ENCODE data around the gene AGMO. TPM values are rescaled to one million over a fixed set of nuclear protein-coding genes. Genes with fewer than 3 reads are reported as not detected.
A peak's percentile ranks its signal among the peaks of the same experiment; 100 is the strongest.

Gene AGMO
- total RNA-seq, 2 donors from 2014 or later: not detected

DNA sequence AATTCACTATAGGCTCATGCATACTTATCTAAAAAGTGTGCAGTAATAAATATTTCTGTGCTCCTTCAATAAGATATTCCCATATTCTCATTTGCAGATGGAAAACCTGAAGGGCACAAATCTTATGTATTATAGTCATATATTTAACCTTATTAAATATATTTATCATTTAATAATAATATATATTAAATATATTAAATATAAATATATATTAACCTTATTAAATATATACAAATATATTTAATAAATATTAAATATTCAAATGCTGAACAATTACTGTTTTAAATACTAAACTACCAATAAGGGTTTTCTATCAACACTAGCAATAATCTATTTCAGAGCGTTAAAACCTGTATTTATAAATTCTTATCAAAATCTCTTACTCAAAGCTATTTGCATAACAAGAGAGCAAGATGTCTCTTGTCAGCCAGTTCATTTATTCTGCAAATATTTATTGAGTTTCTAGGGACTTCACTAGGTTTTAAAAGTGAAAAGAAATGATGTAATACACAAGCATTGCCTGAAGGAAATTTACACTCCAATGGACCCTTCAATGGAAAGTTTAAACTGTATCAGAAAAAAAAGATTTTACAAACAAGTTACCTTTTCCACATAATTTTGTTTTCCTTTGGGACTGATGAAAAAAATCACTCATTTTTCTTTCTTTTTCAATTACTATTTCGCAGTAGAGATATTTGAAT lies 159.2 kb downstream of the AGMO start:
- ATAC-seq (no peak), DNase-seq (ENCODE audit: low spot score) (no peak)
- peaks cover 2% of the 10 kb centered on the region for H3K36me3 Mint-ChIP-seq
- H3K4me3 Mint-ChIP-seq: no peak overlapping the region
- no peak overlapping the region for H3K27ac Mint-ChIP-seq
- H3K27me3 Mint-ChIP-seq: no peaks in the 10 kb centered on the region
- no peaks in the 10 kb centered on the region for H3K4me1 Mint-ChIP-seq (ENCODE audit: low read depth in 2 of 2)
- H3K9me3 Mint-ChIP-seq: peaks cover 20% of the 10 kb centered on the region

GRCh38 chr7:15400440-15400839 lies 161.4 kb downstream of the AGMO start:
- DNase-seq (ENCODE audit: low spot score) (no peak), ATAC-seq (no peak)
- no peaks in the 10 kb centered on the region for H3K4me1 Mint-ChIP-seq (ENCODE audit: low read depth in 2 of 2)
- no peak overlapping the region for H3K4me3 Mint-ChIP-seq
- H3K36me3 Mint-ChIP-seq: peaks cover 6% of the 10 kb centered on the region
- H3K27me3 Mint-ChIP-seq: no peaks in the 10 kb centered on the region
- peaks cover 25% of the 10 kb centered on the region for H3K9me3 Mint-ChIP-seq
- H3K27ac Mint-ChIP-seq: no peak overlapping the region

- no peaks in the 10 kb centered on the region for H3K27me3 Mint-ChIP-seq
- H3K36me3 Mint-ChIP-seq: peaks cover 6% of the 10 kb centered on the region
- H3K4me3 Mint-ChIP-seq: no peak overlapping the region
- no peak overlapping the region for H3K27ac Mint-ChIP-seq
- peaks cover 24% of the 10 kb centered on the region for H3K9me3 Mint-ChIP-seq
- DNase-seq (ENCODE audit: low spot score) (no peak), ATAC-seq (no peak)
- H3K4me1 Mint-ChIP-seq (ENCODE audit: low read depth in 2 of 2): no peaks in the 10 kb centered on the region
Measured at GRCh38 chr7:15399441-15399840, 162.4 kb downstream of the AGMO start.

GRCh38 chr7:15397922-15398760 lies 163.7 kb downstream of the AGMO start:
- no peak overlapping the region for H3K27ac Mint-ChIP-seq
- H3K4me3 Mint-ChIP-seq: no peak overlapping the region
- DNase-seq (ENCODE audit: low spot score): no peak
- no peak for ATAC-seq
- H3K9me3 Mint-ChIP-seq: peaks cover 21% of the 10 kb centered on the region
- peaks cover 6% of the 10 kb centered on the region for H3K36me3 Mint-ChIP-seq
- H3K27me3 Mint-ChIP-seq: no peaks in the 10 kb centered on the region
- no peaks in the 10 kb centered on the region for H3K4me1 Mint-ChIP-seq (ENCODE audit: low read depth in 2 of 2)

DNA sequence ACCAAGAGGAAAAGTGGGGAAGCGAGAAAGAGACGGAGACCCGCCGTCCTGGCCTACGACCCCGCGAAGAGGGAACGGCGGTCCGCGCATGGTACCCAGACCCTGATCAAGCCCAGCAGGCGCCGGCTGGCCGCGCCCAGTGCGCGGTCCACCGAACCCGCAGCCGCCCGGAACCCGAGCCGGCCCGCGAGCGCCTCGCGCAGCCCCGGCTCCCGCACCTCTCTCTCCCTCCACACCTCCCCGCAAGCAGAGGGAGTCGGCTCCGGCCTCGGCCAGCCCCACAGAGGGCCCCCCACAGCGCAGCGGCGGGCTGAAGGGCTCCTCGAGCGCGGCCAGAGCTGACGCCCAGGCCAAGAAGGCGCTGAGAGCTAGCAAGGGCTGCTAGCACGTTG lies 164.7 kb downstream of the AGMO start:
- Mint-ChIP-seq H3K4me1 (ENCODE audit: low read depth in 2 of 2) (no peaks in the 10 kb centered on the region), H3K27me3 (no peaks in the 10 kb centered on the region), H3K36me3 (peaks cover 6% of the 10 kb centered on the region), H3K4me3 (no peak overlapping the region), H3K9me3 (peaks cover 19% of the 10 kb centered on the region), H3K27ac (no peak overlapping the region)
- ATAC-seq (peak in 1 of 2 donors; percentile 27), DNase-seq (ENCODE audit: low spot score) (no peak)

- ATAC-seq (no peak), DNase-seq (ENCODE audit: low spot score) (no peak)
- Mint-ChIP-seq H3K27ac (no peak overlapping the region), H3K27me3 (no peaks in the 10 kb centered on the region), H3K4me3 (no peak overlapping the region), H3K9me3 (peaks cover 18% of the 10 kb centered on the region), H3K36me3 (peaks cover 6% of the 10 kb centered on the region), H3K4me1 (ENCODE audit: low read depth in 2 of 2) (no peaks in the 10 kb centered on the region)
Measured at GRCh38 chr7:15396210-15397158, 165.3 kb downstream of the AGMO start.

- Mint-ChIP-seq H3K27ac (no peak overlapping the region), H3K9me3 (peaks cover 4% of the 10 kb centered on the region), H3K4me1 (ENCODE audit: low read depth in 2 of 2) (no peaks in the 10 kb centered on the region), H3K27me3 (no peaks in the 10 kb centered on the region), H3K36me3 (no peaks in the 10 kb centered on the region), H3K4me3 (no peak overlapping the region)
- DNase-seq (ENCODE audit: low spot score) (no peak), ATAC-seq (no peak)
Measured at GRCh38 chr7:15389073-15389472, 172.7 kb downstream of the AGMO start.

DNA sequence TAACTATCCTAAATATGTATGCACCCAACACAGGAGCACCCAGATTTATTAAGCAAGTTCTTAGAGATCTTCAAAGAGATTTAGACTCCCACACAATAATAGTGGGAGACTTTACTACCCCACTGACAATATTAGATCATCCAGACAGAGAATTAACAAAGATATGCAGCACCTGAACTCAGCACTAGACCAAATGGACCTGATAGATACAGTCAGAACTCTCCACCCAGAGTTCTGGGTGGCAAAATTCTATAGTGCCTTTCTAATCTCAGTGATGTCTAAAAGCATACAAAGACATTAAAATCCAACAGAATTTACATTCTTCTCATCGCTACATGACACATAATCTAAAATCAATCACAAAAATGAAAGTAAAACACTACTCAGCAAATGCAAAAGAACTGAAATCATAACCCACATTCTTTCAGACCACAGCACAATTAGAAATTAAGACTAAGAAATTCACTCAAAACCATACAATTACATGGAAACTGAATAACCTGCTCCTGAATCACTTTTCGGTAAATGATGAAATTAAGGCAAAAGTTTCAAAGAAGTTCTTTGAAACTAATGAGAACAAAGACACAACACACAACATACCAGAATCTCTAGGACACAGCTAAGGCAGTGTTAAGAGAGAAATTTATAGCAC lies 183.2 kb downstream of the AGMO start:
- H3K9me3 Mint-ChIP-seq: peaks cover 18% of the 10 kb centered on the region
- peaks cover 5% of the 10 kb centered on the region for H3K36me3 Mint-ChIP-seq
- DNase-seq (ENCODE audit: low spot score) (no peak), ATAC-seq (no peak)
- H3K27ac Mint-ChIP-seq: no peak overlapping the region
- H3K4me1 Mint-ChIP-seq (ENCODE audit: low read depth in 2 of 2): no peaks in the 10 kb centered on the region
- no peaks in the 10 kb centered on the region for H3K27me3 Mint-ChIP-seq
- no peak overlapping the region for H3K4me3 Mint-ChIP-seq

- H3K27ac Mint-ChIP-seq: no peak overlapping the region
- H3K4me1 Mint-ChIP-seq (ENCODE audit: low read depth in 2 of 2): no peaks in the 10 kb centered on the region
- peaks cover 16% of the 10 kb centered on the region for H3K9me3 Mint-ChIP-seq
- H3K4me3 Mint-ChIP-seq: no peak overlapping the region
- ATAC-seq (no peak), DNase-seq (ENCODE audit: low spot score) (no peak)
- H3K36me3 Mint-ChIP-seq: peaks cover 5% of the 10 kb centered on the region
- no peaks in the 10 kb centered on the region for H3K27me3 Mint-ChIP-seq
Measured at GRCh38 chr7:15376600-15376999, 185.2 kb downstream of the AGMO start.

DNA sequence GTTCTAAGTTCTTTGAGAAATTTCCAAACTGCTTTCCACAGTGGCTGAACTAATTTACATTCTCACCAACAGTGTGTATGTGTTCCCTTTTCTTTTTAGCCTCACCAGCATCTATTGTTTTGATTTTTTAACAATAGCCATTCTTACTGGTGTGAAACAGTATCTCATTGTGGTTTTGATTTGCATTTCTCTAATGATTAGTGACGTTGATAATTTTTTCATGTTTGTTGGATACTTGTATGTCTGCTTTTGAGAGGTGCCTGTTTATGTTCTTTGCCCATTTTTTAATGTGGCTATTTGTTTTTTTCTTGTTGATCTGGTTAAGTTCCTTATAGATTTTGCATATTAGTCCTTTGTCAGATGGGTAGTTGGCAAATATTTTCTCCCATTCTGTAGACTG lies 191.4 kb downstream of the AGMO start:
- no peaks in the 10 kb centered on the region for H3K36me3 Mint-ChIP-seq
- H3K27me3 Mint-ChIP-seq: no peaks in the 10 kb centered on the region
- DNase-seq (ENCODE audit: low spot score) (no peak), ATAC-seq (no peak)
- peaks cover 10% of the 10 kb centered on the region for H3K9me3 Mint-ChIP-seq
- no peaks in the 10 kb centered on the region for H3K4me1 Mint-ChIP-seq (ENCODE audit: low read depth in 2 of 2)
- H3K27ac Mint-ChIP-seq: no peak overlapping the region
- H3K4me3 Mint-ChIP-seq: no peak overlapping the region

- ATAC-seq: no peak
- Mint-ChIP-seq H3K27ac (no peak overlapping the region), H3K36me3 (no peaks in the 10 kb centered on the region), H3K4me3 (no peak overlapping the region), H3K4me1 (ENCODE audit: low read depth in 2 of 2) (no peaks in the 10 kb centered on the region), H3K9me3 (peaks cover 13% of the 10 kb centered on the region), H3K27me3 (no peaks in the 10 kb centered on the region)
- no peak for DNase-seq (ENCODE audit: low spot score)
Measured at GRCh38 chr7:15368653-15369052, 193.2 kb downstream of the AGMO start.

DNA sequence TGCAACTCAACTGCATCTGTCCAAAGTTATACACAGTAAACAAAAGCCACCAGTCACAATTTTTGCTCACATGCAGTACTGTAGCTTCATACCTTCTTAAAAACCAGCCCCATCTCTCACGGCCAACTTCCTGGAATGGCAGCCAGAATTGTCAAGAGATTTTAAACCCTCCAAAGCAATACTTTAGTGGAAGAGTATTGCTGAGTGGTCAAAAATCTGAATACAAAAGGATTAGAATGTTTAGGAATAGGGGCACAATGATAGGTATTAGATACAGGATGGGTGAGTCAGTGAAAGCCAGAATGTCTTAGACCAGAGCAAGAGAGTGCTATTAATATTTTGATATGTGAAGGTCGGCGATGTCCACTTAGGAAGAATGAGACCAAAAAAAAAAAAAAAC lies 193.9 kb downstream of the AGMO start:
- Mint-ChIP-seq H3K4me1 (ENCODE audit: low read depth in 2 of 2) (no peaks in the 10 kb centered on the region), H3K9me3 (peaks cover 13% of the 10 kb centered on the region), H3K4me3 (no peak overlapping the region), H3K36me3 (no peaks in the 10 kb centered on the region), H3K27me3 (no peaks in the 10 kb centered on the region), H3K27ac (no peak overlapping the region)
- no peak for DNase-seq (ENCODE audit: low spot score)
- ATAC-seq: no peak

GRCh38 chr7:15358112-15358511 lies 203.7 kb downstream of the AGMO start:
- Mint-ChIP-seq H3K4me3 (no peak overlapping the region), H3K9me3 (peaks cover 5% of the 10 kb centered on the region), H3K27me3 (no peaks in the 10 kb centered on the region), H3K27ac (no peak overlapping the region), H3K4me1 (ENCODE audit: low read depth in 2 of 2) (no peaks in the 10 kb centered on the region), H3K36me3 (no peaks in the 10 kb centered on the region)
- no peak for ATAC-seq
- no peak for DNase-seq (ENCODE audit: low spot score)
